K562 (cell line): ENCODE measurements around the gene NQO2. TPM values are rescaled to one million over a fixed set of nuclear protein-coding genes. Genes with fewer than 3 reads are reported as not detected.

Experiments used
- ATAC-seq: fragments of 200-7000 bp; cut with Tn5 transposase; 3 replicates; pipeline ENCODE4 v1.9.1; 2020; ENCODE audit warnings: moderate library complexity
- BruUV-seq: library from RNA; stranded (reverse); fragments of 400-500 nt; replicated peaks from 2 replicates; lab custom pipeline; 2021; lab: Mats Ljungman, UMichigan
- CTCF ChIA-PET: fragments of 300-600 bp; formaldehyde crosslinking; extraction: SDS; loops from one replicate; lab custom pipeline; 2021; ENCODE audit warnings: low intra/inter-chr PET ratio; lab: Yijun Ruan, JAX
- POLR2A ChIA-PET: fragments of 300-600, 350-650 bp; sonication (Branson Sonifier 250); formaldehyde crosslinking; extraction: SDS; loops from one replicate; lab custom pipeline; 2021; ENCODE audit warnings: antibody characterized with exemption, inconsistent platforms; lab: Yijun Ruan, JAX
- DNase-seq, 4 experiments: peaks; one replicate each; pipeline versions ENCODE4 v3.0.0 to v3.0.0-alpha.2; 2011 to 2018; ENCODE audit warnings: low spot score in 3 of 4, mixed read lengths in 3 of 4; ENCODE audit errors: extremely low read depth in 1 of 4
- FAIRE-seq: peaks from 2 replicates; lab custom pipeline; 2011; peaks lifted over from hg19 to GRCh38; lab: Jason Lieb, UNC
- H2AFZ ChIP-seq: 2 replicates; pipeline ENCODE4 v1.6.0; 2011; ENCODE audit warnings: low read depth, low read length, control low read depth, inconsistent platforms
- H3K27ac ChIP-seq: fragments of 200-600 bp; 3 replicates; pipeline ENCODE4 v1.8.0; 2011; ENCODE audit warnings: low read depth, mild to moderate bottlenecking, control low read depth, inconsistent platforms, low read length, moderate library complexity, mixed read lengths; ENCODE audit errors: extremely low read depth
- H3K27me3 ChIP-seq, 2 experiments: fragments of 300-600 bp in 1 of 2; 2 replicates in 1 of 2; 3 replicates in 1 of 2; pipeline versions ENCODE4 v1.6.0 to v1.8.0; 2011; ENCODE audit warnings: inconsistent platforms in 2 of 2, low read length in 2 of 2, mild to moderate bottlenecking in 1 of 2, mixed read lengths in 1 of 2, moderate library complexity in 1 of 2; ENCODE audit not compliant: control insufficient read depth in 2 of 2, insufficient read depth in 2 of 2
- H3K36me3 ChIP-seq: fragments of 300-600 bp; 3 replicates; pipeline ENCODE4 v1.8.0; 2011; ENCODE audit warnings: mild to moderate bottlenecking, low read length, inconsistent platforms; ENCODE audit not compliant: control insufficient read depth, insufficient read depth
- H3K4me1 ChIP-seq, 2 experiments: fragments of 200-600 bp in 1 of 2; replicated peaks in 1 of 2; 2 replicates in 1 of 2; 3 replicates in 1 of 2; pipeline versions ENCODE4 v1.5.1 to v1.8.0; 2011; ENCODE audit warnings: inconsistent platforms in 2 of 2, low read length in 2 of 2, mild to moderate bottlenecking in 1 of 2, mixed read lengths in 1 of 2, moderate library complexity in 1 of 2; ENCODE audit not compliant: control insufficient read depth in 2 of 2, insufficient read depth in 2 of 2
- H3K4me2 ChIP-seq: 2 replicates; pipeline ENCODE4 v1.6.1; 2011; ENCODE audit warnings: low read length, control low read depth, inconsistent platforms, mixed read lengths; ENCODE audit not compliant: insufficient read depth
- H3K4me3 ChIP-seq: fragments of 200-600 bp; sonication (generic), shearing (Covaris generic); 2 replicates; pipeline ENCODE4 v1.5.1; 2016; ENCODE audit warnings: control low read depth, inconsistent platforms
- H3K79me2 ChIP-seq: fragments of 200-600 bp; 3 replicates; pipeline ENCODE4 v1.8.0; 2011; ENCODE audit warnings: low read length, inconsistent platforms; ENCODE audit not compliant: control insufficient read depth, insufficient read depth
- H3K9ac ChIP-seq, 2 experiments: 2 replicates each; pipeline versions ENCODE4 v1.6.0 to v1.6.1; 2011; ENCODE audit warnings: low read depth in 2 of 2, low read length in 2 of 2, control low read depth in 1 of 2, inconsistent platforms in 1 of 2, mild to moderate bottlenecking in 1 of 2, mixed read lengths in 1 of 2; ENCODE audit not compliant: insufficient read depth in 1 of 2
- H3K9me1 ChIP-seq: one replicate; pipeline ENCODE4 v1.6.0; 2011; ENCODE audit warnings: inconsistent platforms, mild to moderate bottlenecking, low read length, moderate library complexity; ENCODE audit not compliant: control insufficient read depth, insufficient read depth
- H3K9me3 ChIP-seq: replicated peaks from 2 replicates; pipeline ENCODE4 v1.5.1; 2011; ENCODE audit warnings: low read depth, low read length, inconsistent platforms; ENCODE audit not compliant: control insufficient read depth, insufficient read depth
- H4K20me1 ChIP-seq: replicated peaks from 2 replicates; pipeline ENCODE4 v1.6.1; 2011; ENCODE audit warnings: low read length, inconsistent platforms, mixed read lengths; ENCODE audit not compliant: control insufficient read depth, insufficient read depth
- BACH1 ChIP-seq: fragments of 200-800 bp; sonication (Bioruptor generic); IDR thresholded peaks from 2 replicates; pipeline ENCODE4 v1.6.1; 2016; ENCODE audit warnings: missing genetic modification characterization, missing compliant biosample characterization
- CEBPB ChIP-seq: fragments of 450-650 bp; IDR thresholded peaks from 2 replicates; pipeline ENCODE4 v1.6.1; 2016; ENCODE audit warnings: missing genetic modification characterization, missing compliant biosample characterization
- CREB3L1 ChIP-seq: fragments of 450-650 bp; IDR thresholded peaks from 2 replicates; pipeline ENCODE4 v1.6.1; 2014; ENCODE audit warnings: low read depth, mild to moderate bottlenecking, moderate library complexity, borderline replicate concordance
- CSDE1 ChIP-seq, 2 experiments: fragments of 450-650 bp; IDR thresholded peaks; 2 replicates each; pipeline ENCODE4 v1.6.1; 2016; ENCODE audit warnings: mild to moderate bottlenecking in 1 of 2
- DACH1 ChIP-seq: fragments of 450-650 bp; IDR thresholded peaks from 2 replicates; pipeline ENCODE4 v1.6.1; 2018; ENCODE audit not compliant: partially characterized antibody
- ID3 ChIP-seq, 2 experiments: fragments of 250-450 bp in 1 of 2; fragments of 450-650 bp in 1 of 2; sonication (Bioruptor Pico) in 1 of 2; IDR thresholded peaks; 2 replicates each; pipeline versions ENCODE4 v1.6.1 to v1.8.0; 2016 to 2021; ENCODE audit warnings: mild to moderate bottlenecking in 2 of 2, moderate library complexity in 2 of 2, missing compliant biosample characterization in 1 of 2, missing genetic modification characterization in 1 of 2
- KLF16 ChIP-seq: IDR thresholded peaks from 2 replicates; pipeline ENCODE4 v1.6.1; 2016; ENCODE audit warnings: antibody characterized with exemption
- MEIS2 ChIP-seq: fragments of 450-650 bp; IDR thresholded peaks from 2 replicates; pipeline ENCODE4 v1.6.1; 2014; ENCODE audit warnings: mild to moderate bottlenecking; ENCODE audit not compliant: partially characterized antibody
- MIER1 ChIP-seq: fragments of 450-650 bp; IDR thresholded peaks from 2 replicates; pipeline ENCODE4 v1.6.1; 2016; ENCODE audit warnings: antibody characterized with exemption, mild to moderate bottlenecking, low read depth
- NFXL1 ChIP-seq: fragments of 450-650 bp; formaldehyde crosslinking; IDR thresholded peaks from 2 replicates; pipeline ENCODE4 v1.4.0; 2021; ENCODE audit warnings: mild to moderate bottlenecking
- NR0B1 ChIP-seq: fragments of 450-650 bp; IDR thresholded peaks from one replicate; pipeline ENCODE4 v1.6.1; 2018; ENCODE audit warnings: mild to moderate bottlenecking, moderate library complexity; ENCODE audit not compliant: partially characterized antibody
- RBM17 ChIP-seq: fragments of 200-400 bp; formaldehyde crosslinking; IDR thresholded peaks from 2 replicates; pipeline ENCODE4 v1.6.1; 2017; ENCODE audit warnings: low read depth, mild to moderate bottlenecking, low read length, borderline replicate concordance
- SAFB ChIP-seq: fragments of 200-400 bp; formaldehyde crosslinking; IDR thresholded peaks from 2 replicates; pipeline ENCODE4 v1.6.1; 2017; ENCODE audit warnings: low read depth, low read length, borderline replicate concordance
- SOX6 ChIP-seq: fragments of 450-650 bp; IDR thresholded peaks from 2 replicates; pipeline ENCODE4 v1.6.1; 2014; ENCODE audit warnings: mild to moderate bottlenecking
- TARDBP ChIP-seq: fragments of 450-650 bp; IDR thresholded peaks from 2 replicates; pipeline ENCODE4 v1.6.1; 2016
- ZNF165 ChIP-seq: fragments of 250-450 bp; sonication (Bioruptor Pico); IDR thresholded peaks from 2 replicates; pipeline ENCODE4 v1.4.0; 2020; ENCODE audit warnings: borderline replicate concordance
- ZNF311 ChIP-seq: fragments of 250-450 bp; sonication (Bioruptor Pico); IDR thresholded peaks from 2 replicates; pipeline ENCODE4 v1.4.0; 2020; ENCODE audit warnings: mild to moderate bottlenecking, moderate library complexity
- ZNF395 ChIP-seq: fragments of 200-800 bp; sonication (Bioruptor generic); IDR thresholded peaks from 2 replicates; pipeline ENCODE4 v1.6.1; 2017; ENCODE audit warnings: missing genetic modification characterization, missing compliant biosample characterization
- ZNF436 ChIP-seq: fragments of 250-450, 450-650 bp; sonication (Bioruptor Pico); formaldehyde crosslinking; IDR thresholded peaks from 2 replicates; pipeline ENCODE4 v1.7.0; 2020; ENCODE audit warnings: mild to moderate bottlenecking
- WGBS: fragments of 100-300 bp; shearing (Covaris generic); methylation state at CpG from one replicate; pipeline ENCODE4 v1.1.6; 2016; ENCODE audit warnings: low coverage, mixed read lengths; ENCODE audit not compliant: insufficient coverage; ENCODE audit errors: missing lambda C conversion rate; 5-methylcytosine and 5-hydroxymethylcytosine counted together
- in situ Hi-C: fragments of 300-500 bp; cut with MboI; formaldehyde crosslinking; loops from 4 replicates; pipeline ENCODE4 v1.15.0; 2018; ENCODE audit warnings: inconsistent platforms, mixed read lengths
- intact Hi-C: fragments of 100-400 bp; cut with micrococcal nuclease; formaldehyde crosslinking; loops from 2 replicates; pipeline ENCODE4 v1.14.2; 2022
- polyA plus RNA-seq, 8 experiments: library from polyadenylated mRNA; depleted of rRNA in 4 of 8; stranded (reverse) in 5 of 8; unstranded in 3 of 8; fragments of >200 nt; fragmentation: Nextera tagmentation in 2 of 8; fragmentation: Illumina TruSeq in 1 of 8; extraction: Ambion mirVana in 2 of 8; extraction: Trizol in 1 of 8; gene quantifications; 2 replicates each; pipeline versions ENCODE4 v1.2.1 to v1.2.3, GENCODE V29; 2011 to 2014; ENCODE audit warnings: inconsistent platforms in 1 of 8, missing spikeins in 1 of 8
- total RNA-seq, 7 experiments: library from RNA; depleted of rRNA in 6 of 7; stranded (reverse); fragments of >200 nt in 6 of 7; fragmentation: Illumina TruSeq in 2 of 7; extraction: Trizol in 2 of 7; gene quantifications; 2 replicates each; pipeline versions ENCODE4 v1.2.1 to v1.2.3, GENCODE V29; 2011 to 2021; ENCODE audit warnings: low replicate concordance in 1 of 7

Gene NQO2
- total and polyA plus RNA-seq, 9 of the 15 experiments (the other 6 are each of a cell fraction or from before 2014, with no cell fraction given) = 54.6 to 214 (median 116) TPM

GRCh38 chr6:2950713-2951112, 49.0 kb upstream of the NQO2 start:
- no peaks in the 10 kb centered on the region for H3K79me2 ChIP-seq
- H2AFZ ChIP-seq = no peak overlapping the region
- H3K9me3 ChIP-seq = no peaks in the 10 kb centered on the region
- WGBS = 87% methylated on average over 12 of the region's 12 CpGs
- in situ Hi-C loops (no loop called here), intact Hi-C loops (no loop called here)
- H3K9me1 ChIP-seq = peaks cover 5% of the 10 kb centered on the region
- POLR2A ChIA-PET = interaction anchor here (1.2 to 3.6 kb wide), 4 partner anchors 10 to 109 kb away, joined by 3 to 15 read pairs (median 8); partner anchors contain the start of gene SERPINB1
- no peak for FAIRE-seq
- no peak for ATAC-seq
- BruUV-seq = no TSS peak
- H3K36me3 ChIP-seq = peaks cover 68% of the 10 kb centered on the region
- DNase-seq = no peak
- H3K9ac ChIP-seq = no peak overlapping the region
- peaks cover 25 to 26% of the 10 kb centered on the region in 2 experiments for H3K4me1 ChIP-seq
- TF ChIP-seq MEIS2 (no peak), CEBPB (tag) (no peak), DACH1 (no peak), CREB3L1 (no peak), MIER1 (no peak), ZNF311 (CRISPR knock-in tag) (no peak), RBM17 (no peak), BACH1 (tag) (no peak), KLF16 (no peak), NR0B1 (no peak), NFXL1 (CRISPR knock-in tag) (no peak), ID3 (CRISPR knock-in tag; IDR thresholded peaks at IDR 0.05) (no peak), ID3 (tag; IDR thresholded peaks at IDR 0.05) (no peak), SOX6 (no peak), SAFB (no peak), ZNF165 (CRISPR knock-in tag) (no peak), ZNF395 (CRISPR knock-in tag) (no peak), ZNF436 (CRISPR knock-in tag) (no peak), CSDE1 (IDR thresholded peaks at IDR 0.05) (no peak), TARDBP (no peak)
- no peak overlapping the region for H3K27ac ChIP-seq
- H3K4me3 ChIP-seq = no peak overlapping the region
- no peak overlapping the region for H3K4me2 ChIP-seq
- CTCF ChIA-PET = no interaction called here
- H3K27me3 ChIP-seq = no peaks in the 10 kb centered on the region
- H4K20me1 ChIP-seq = no peaks in the 10 kb centered on the region
